Measurements from ENCODE around the gene ACTN2.

Gene ACTN2

DNA sequence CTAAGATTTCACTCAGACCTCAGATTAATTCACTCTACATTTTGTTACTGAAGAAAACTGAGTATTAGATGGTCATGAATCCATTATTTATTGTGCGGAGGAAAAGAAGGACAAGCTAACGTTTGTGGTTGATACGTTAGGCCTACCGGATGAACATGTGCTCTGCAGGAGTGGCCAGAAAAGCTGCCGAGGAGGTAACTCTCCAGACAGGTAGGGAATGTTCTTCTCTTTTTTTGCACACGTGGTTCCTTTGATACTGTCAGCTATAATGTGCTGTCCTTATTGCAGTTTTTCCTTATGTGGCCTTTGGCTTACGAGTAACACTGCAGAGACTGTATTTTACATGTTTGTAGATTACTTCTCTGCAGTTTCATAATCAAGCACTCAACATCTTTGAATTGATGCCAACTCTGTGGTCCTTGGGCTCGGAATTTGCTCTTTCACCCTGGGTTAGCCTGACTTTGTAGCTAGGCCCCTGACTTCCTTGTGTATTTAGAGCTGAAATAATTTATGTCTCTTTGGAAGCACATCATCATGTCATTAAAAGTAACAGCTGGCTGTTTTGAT lies 122.3 kb downstream of the ACTN2 start:
- no peak for DNase-seq
- no peak overlapping the region for H3K27ac ChIP-seq
- H3K4me3 ChIP-seq, result no peak overlapping the region
- no peaks in the 10 kb centered on the region for H3K4me1 ChIP-seq
- TF ChIP-seq, protein P1, sequence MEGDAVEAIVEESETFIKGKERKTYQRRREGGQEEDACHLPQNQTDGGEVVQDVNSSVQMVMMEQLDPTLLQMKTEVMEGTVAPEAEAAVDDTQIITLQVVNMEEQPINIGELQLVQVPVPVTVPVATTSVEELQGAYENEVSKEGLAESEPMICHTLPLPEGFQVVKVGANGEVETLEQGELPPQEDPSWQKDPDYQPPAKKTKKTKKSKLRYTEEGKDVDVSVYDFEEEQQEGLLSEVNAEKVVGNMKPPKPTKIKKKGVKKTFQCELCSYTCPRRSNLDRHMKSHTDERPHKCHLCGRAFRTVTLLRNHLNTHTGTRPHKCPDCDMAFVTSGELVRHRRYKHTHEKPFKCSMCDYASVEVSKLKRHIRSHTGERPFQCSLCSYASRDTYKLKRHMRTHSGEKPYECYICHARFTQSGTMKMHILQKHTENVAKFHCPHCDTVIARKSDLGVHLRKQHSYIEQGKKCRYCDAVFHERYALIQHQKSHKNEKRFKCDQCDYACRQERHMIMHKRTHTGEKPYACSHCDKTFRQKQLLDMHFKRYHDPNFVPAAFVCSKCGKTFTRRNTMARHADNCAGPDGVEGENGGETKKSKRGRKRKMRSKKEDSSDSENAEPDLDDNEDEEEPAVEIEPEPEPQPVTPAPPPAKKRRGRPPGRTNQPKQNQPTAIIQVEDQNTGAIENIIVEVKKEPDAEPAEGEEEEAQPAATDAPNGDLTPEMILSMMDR (IDR thresholded peaks at IDR 0.05), result no peak
- peaks cover 45 to 74% (median 62%) of the 10 kb centered on the region in 3 donors for H3K36me3 ChIP-seq
- intact Hi-C loops (cut with DNase I; ENCODE audit: low total_unique reads), result no loop called here
- H3K9me3 ChIP-seq, result no peaks in the 10 kb centered on the region
- H3K27me3 ChIP-seq, result no peaks in the 10 kb centered on the region

DNA sequence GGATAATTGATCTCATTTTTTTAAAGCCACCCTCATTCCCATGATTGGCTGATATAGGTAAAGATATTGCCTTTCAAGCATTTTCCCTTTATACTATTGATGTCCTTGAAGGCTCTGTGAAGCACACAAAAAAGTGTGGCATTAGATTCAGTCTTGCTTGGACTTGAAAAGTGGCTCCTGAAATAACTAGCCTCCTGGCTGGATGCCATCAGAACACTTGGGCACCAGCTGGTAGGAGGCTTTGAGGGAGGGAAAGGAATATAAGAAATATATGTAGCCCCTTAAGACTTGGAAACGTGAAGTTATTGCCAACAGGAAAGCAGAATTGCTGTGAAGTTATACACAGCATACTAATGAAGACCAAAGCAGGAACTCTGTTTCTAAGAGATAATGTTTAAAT lies 122.8 kb downstream of the ACTN2 start:
- H3K9me3 ChIP-seq, result no peaks in the 10 kb centered on the region
- no peak overlapping the region for H3K4me3 ChIP-seq
- no peaks in the 10 kb centered on the region for H3K27me3 ChIP-seq
- TF ChIP-seq, protein P1 (IDR thresholded peaks at IDR 0.05), result no peak
- peaks cover 50 to 74% (median 62%) of the 10 kb centered on the region in 3 donors for H3K36me3 ChIP-seq
- no peaks in the 10 kb centered on the region for H3K4me1 ChIP-seq
- intact Hi-C loops (cut with DNase I; ENCODE audit: low total_unique reads), result no loop called here
- no peak for DNase-seq
- no peak overlapping the region for H3K27ac ChIP-seq

DNA sequence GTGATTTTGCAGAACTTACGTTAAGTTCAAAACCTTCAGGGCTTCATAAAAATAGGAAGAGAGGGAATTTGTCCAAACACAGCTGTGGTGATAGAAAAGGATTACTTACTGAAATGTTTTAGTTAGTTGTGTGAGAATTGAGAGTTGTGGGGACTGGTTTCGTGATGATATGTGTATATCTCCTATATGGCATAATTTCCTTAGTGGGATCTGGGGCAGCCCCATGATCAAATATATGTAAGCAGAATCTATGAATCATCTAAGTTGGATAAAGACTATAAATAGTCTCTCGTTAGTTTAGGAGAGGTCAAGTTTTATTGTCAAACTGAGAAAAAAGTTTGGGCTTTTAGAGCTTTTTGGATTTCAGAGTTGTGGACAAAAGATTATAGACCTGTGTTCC lies 123.7 kb downstream of the ACTN2 start:
- TF ChIP-seq, protein P1 (IDR thresholded peaks at IDR 0.05), result no peak
- Histone ChIP-seq H3K27me3 (no peaks in the 10 kb centered on the region), H3K27ac (no peak overlapping the region), H3K4me1 (no peaks in the 10 kb centered on the region), H3K4me3 (no peak overlapping the region), H3K9me3 (no peaks in the 10 kb centered on the region), H3K36me3 (peaks cover 53 to 81% (median 65%) of the 10 kb centered on the region in 3 donors)
- DNase-seq, result no peak
- intact Hi-C loops (cut with DNase I; ENCODE audit: low total_unique reads), result no loop called here

DNA sequence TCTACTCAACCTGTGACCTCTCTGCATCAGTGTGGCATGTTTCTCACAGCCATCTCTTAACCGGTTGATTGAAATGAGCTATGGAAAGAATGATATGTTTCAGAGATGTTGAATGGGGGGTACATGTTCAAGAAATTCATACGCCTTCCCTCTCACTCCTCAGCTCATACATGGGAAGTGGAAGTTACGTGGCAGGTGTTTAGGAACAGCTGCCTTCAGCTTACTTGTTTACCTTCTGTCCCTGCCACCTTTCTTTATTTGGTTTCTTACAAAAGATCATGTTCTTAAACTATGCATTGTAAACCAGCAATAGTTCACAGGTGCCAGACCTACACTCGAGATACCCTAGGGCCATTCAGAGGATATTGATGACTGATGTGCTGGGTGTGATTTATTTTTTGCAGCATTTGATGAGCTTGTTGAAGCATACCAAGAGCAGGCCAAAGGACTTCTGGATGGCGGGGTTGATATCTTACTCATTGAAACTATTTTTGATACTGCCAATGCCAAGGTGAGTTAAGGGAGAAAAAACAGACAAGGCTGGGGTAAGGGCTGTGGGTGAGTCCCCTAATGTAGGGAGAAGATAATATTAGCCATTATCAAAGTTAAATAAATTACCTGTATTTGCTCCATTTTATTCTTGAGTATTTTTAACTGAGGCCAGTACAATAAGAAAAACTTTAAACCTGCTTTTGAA lies 126.2 kb downstream of the ACTN2 start:
- DNase-seq, result no peak
- intact Hi-C loops (cut with DNase I; ENCODE audit: low total_unique reads), result no loop called here
- no peak overlapping the region for H3K27ac ChIP-seq
- H3K36me3 ChIP-seq, result peaks cover 48 to 93% (median 83%) of the 10 kb centered on the region in 3 donors
- H3K4me1 ChIP-seq, result no peaks in the 10 kb centered on the region
- TF ChIP-seq, protein P1 (IDR thresholded peaks at IDR 0.05), result no peak
- no peak overlapping the region for H3K4me3 ChIP-seq
- no peaks in the 10 kb centered on the region for H3K9me3 ChIP-seq
- no peaks in the 10 kb centered on the region for H3K27me3 ChIP-seq

Measured in tibial artery (tissue), 4 donors.